IPS-18c (cell line): ENCODE data around the gene FYN.
"Not testable (repeated sequence)": the region's sequence is repeated elsewhere in the genome, so short reads cannot be mapped to it uniquely, and the experiment has no call there.

ENCODE experiments used
- H3K4me3 ChIP-seq: 2 replicates; pipeline ENCODE4 v1.7.0; 2013; ENCODE audit warnings: low read depth, mild to moderate bottlenecking, low read length, moderate library complexity; ENCODE audit not compliant: insufficient read depth
- H3K9me3 ChIP-seq: one replicate; pipeline ENCODE4 v1.6.1; 2013; ENCODE audit warnings: mild to moderate bottlenecking, low read length, moderate library complexity; ENCODE audit not compliant: control insufficient read depth, insufficient read depth

Gene FYN

DNA sequence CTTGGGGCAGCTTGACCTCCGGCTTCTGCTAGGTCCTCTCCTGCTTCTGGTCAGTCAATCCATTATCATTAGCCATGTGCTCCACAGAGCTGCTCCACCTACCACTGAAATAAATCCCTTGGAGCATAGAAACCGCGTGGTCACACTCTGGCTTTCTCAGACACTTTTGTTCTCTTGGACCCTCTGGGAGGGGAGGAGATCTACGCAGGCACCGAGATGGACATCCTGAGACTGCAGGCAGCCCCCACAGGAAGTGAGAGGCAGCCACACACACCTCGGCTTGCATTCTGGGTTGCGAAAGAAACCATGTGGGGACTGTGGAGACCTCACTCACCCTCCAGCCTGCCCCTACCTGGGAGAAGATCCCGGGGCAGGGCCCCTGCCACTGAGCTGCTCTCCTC lies 79.5 kb downstream of the FYN start:
- no peaks in the 10 kb centered on the region for H3K9me3 ChIP-seq
- H3K4me3 ChIP-seq, result no peak overlapping the region

DNA sequence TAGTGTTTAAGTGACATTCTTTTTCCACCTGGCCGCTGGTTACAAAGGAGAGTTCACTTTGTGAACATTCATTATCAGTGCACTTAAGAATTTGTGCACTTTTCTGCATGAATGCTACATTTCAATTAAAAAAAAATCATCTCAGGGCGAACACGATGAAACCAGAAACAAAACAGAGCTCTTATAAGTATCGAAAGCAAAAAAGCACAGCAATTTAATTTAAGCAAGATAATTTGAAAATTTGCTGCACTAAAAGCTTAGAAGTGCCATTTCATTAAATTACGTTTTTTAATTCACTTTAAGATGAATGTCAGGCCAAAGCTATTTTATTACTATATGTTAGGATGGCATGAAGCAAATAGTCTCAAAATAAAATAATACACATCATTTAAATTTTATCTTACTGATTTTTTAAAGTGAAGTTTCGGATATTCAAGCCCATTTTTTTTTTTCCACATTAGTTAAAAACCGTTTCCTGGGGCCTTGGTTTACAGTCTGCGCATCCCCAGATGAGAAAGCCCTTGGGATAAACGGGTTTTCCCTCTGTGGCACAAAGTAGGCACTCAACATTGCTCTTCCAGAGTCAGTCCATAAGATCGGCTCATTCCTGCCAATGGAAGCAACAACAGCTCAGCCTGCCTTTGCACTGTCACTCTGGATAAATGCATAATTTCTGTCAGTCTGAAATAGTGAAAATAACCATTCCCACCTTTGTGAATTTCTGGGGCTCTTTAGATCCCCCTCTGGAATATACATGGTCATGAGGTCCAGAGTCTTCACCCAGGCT lies 80.1 kb downstream of the FYN start:
- no peak overlapping the region for H3K4me3 ChIP-seq
- no peaks in the 10 kb centered on the region for H3K9me3 ChIP-seq

DNA sequence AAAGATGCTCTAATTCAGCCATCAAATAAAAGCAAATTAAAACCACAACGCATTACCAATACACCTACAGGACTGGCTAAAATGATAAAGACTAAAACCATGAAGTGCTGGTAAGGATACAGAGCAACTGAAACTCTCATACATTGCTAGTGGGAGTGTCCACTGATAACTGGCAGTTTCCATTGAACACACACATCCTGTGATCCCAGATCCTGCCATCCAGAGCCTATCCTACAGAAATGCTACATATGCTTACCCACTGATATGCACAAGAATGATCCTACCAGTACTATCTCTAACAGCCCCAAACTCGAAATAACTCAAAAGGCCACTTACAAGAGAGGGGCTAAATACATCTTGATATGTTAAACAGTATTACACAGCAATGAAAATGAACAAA lies 81.0 kb downstream of the FYN start:
- no peak overlapping the region for H3K4me3 ChIP-seq

DNA sequence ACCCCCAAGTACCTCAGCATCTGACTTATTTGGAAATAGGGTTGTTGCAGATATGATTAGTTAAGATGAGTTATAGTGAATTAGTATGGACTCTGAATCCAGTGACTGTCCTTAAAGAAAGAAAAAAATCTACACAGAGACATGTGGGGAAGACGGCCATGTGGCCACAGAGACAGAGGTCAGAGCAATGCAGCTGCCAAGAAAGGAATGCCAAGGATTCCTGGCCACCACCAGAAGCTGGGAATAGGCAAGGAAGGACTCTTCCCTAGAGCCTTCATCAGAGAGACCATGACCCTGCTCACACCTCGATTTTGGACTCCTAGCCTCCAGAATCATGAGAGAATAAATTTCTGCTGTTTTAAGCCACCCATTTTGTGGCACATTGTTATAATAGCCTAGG lies 81.8 kb downstream of the FYN start:
- no peak overlapping the region for H3K4me3 ChIP-seq
- H3K9me3 ChIP-seq, result no peaks in the 10 kb centered on the region

More for the DNA sequence above, 81.0 kb downstream of the FYN start:
- H3K9me3 ChIP-seq, result no peaks in the 10 kb centered on the region

DNA sequence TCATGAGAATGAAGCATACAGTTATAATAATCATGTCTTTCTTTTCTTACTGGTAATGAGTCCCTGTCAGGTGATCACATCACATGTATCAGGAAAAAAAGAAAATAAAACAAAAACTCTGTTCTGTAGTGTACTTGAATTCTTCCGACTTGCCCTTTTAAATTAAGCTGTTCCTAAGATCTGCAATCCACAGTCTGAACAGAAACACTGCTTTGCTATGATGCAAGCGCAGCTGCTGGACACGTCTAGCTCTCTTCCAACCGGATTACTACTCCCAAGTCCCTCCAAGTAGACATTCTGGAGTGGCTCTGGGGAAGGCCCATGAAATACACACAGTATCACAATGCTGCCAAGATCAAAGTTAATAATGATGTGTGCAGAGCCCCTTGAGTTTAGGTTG lies 83.7 kb downstream of the FYN start:
- H3K4me3 ChIP-seq, result no peak overlapping the region
- H3K9me3 ChIP-seq, result no peaks in the 10 kb centered on the region

DNA sequence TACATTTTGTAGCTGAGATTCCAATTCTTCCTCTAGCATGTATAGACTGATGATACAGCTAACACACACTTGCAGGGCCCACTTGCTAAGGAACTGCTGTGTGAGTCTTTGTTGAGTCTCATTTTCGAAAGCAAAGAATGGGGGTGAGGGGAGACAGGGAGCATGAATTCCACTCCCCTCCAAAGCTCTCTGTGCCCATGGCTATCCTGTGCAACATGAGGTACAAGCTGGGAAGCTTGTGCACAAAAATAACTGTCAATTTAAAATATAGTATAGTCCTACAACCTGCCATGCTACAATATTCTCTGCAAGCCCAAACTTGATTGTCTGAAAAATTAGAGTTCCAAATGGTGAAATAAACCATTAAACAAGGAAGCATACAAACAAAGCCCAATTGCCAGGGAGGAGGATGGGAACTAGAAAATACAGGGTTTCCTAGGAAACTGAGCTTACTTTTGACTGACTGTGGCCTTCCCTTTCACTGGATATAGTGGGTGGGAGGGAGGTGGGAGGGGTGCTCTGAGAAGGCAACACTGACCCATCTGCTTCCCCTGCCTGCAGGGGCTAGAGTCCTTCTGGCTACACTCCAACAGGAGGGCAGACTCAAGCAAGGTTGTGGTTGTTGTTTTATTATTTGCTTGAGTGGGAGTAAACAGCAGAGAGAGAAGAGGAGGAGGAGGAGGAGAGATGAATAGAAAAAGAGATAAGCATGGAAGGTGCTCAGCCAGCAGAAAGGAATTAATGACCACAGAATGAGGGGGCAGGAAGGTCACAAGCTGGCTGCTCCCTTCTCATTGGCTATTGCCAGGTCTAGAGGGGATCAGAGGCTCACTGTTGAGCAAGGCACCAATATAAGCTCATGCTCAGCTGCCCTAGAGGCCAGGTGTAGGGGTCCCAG lies 84.6 kb downstream of the FYN start:
- no peaks in the 10 kb centered on the region for H3K9me3 ChIP-seq
- H3K4me3 ChIP-seq, result peak overlapping the region; percentile 6; the same call in 1 of the 2 replicates

DNA sequence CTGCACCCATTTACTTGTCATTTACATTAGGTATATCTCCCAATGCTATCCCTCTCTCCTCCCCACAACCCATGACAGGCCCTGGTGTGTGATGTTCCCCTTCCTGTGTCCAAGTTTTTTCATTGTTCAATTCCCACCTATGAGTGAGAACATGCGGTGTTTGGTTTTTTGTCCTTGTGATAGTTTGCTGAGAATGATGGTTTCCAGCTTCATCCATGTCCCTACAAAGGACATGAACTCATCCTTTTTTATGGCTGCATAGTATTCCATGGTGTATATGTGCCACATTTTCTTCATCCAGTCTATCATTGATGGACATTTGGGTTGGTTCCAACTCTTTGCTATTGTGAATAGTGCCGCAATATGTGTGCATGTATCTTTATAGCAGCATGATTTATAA lies 87.1 kb downstream of the FYN start:
- H3K9me3 ChIP-seq, H3K4me3 ChIP-seq: not testable (repeated sequence)

DNA sequence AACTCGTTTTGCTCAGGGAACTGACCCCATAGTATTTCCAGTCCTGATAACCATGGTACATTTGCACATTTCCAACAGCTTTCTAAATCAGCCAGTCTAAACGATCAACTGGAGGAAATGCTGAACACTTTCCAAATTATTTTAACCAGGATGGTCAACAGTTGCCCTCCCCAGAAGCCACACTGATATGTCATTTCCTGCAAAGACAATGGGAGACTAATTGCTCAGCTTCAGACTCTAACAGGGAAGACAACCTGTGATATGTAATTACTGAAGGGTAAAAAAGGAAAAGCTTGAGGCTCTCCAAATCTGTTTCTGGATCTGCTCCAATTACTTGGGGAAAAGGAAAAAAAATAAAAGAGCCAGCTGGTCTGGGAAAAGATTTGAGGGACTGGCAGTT lies 88.8 kb downstream of the FYN start:
- no peak overlapping the region for H3K4me3 ChIP-seq

DNA sequence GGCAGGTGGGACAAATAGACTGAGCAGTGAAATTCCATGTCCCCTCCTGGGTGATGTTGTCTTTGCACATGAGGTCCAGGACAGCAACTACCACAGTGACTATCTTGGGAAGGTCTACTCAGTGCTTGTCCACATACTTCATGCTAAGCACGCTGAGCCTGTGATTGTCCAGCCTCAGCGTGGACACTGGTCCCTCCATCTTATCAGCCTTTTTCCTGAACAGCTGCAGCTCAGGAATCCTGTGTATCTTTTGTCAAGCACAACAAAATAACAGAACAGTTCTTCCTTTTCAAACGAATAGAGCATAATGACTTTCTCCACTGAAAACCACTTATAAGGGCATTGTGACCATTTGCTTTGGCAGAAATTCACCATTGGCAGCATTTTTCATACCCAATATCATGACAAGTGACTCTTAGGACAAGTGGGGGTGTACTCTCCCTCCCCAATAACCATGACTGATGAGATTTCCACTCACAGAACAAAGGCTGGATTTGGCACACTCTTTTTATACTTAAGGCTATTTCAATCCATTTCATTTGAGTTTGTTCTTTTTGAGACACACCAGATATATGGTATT lies 90.3 kb downstream of the FYN start:
- no peaks in the 10 kb centered on the region for H3K9me3 ChIP-seq
- H3K4me3 ChIP-seq, result no peak overlapping the region

More for the DNA sequence above, 88.8 kb downstream of the FYN start:
- H3K9me3 ChIP-seq, result no peaks in the 10 kb centered on the region

DNA sequence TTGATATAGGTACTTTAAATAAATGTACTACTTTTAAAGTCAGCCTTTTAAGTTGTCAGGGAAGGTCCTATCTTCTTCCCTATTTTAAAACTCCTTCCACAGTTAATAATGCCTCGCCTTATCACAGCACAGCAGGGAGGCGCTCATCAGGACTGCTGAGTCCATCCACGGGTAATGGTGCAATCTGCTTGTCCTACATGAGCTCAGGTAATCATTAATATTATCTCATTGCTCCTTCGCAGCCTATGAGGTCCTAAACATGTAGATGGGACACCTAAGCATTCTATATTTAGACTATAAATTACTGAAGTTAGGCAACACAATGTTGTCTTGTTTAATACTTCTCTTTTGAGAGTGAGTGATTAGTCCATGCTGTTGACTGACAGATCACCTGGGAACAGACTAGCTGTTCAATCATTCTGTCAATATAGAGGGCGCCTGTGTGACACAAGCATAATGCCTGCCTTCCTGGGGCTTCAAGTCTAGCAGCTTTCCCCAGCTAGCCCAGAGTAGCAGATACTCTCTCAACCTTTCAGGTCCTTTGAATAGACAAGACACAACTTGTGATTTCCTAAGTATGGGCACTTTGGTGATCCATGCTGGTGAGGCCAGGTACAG lies 91.0 kb downstream of the FYN start:
- Histone ChIP-seq H3K4me3 (no peak overlapping the region), H3K9me3 (no peaks in the 10 kb centered on the region)

DNA sequence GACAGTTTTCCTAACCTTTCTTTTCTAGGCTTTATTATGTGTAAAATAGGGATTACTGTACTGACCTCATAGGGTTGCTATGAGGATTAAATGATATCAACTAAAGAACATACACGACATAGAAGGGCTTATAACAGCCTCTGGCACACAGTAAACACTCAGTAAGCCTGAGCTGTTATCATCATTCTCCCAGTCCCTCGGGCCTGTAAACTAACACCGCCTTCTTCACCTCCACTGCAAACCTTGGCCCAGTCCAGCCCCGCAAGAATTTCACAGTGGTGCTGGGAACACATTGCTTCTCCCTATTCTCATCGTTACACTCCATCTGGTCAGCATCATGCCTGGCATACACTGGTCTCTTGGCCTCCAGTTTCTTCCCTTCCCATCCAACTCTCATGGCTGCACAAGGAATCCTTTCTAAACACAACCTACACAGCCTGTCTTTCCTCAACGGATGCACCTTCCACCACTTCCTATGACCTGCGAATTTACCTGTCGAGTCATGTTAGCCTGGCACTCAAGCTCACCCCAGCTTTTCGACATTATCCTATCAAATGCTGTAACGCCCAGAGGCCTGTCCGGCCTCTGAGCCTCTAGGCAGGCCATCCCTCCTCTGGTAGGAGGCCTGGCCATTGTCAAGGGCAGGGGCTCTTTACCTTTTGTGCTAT lies 92.1 kb downstream of the FYN start:
- H3K9me3 ChIP-seq, result no peaks in the 10 kb centered on the region
- no peak overlapping the region for H3K4me3 ChIP-seq

DNA sequence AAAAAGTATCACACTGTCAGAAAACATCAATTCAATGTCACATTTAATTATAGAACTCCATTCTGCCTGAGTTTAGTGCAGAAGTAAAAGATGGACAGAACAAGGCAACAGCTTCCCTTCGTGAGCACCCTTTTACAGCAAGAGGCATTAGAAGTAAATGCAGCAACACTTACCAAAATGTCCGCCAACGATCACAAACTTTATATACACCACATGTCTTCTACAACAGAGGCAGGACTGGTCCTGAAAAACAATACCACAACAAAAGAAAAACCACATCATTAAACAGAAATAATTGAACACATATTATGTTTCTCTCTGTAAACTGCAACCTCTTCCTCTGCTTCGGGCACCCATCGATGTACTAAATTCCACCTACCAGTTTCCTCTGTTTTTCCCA lies 92.9 kb downstream of the FYN start:
- Histone ChIP-seq H3K4me3 (no peak overlapping the region), H3K9me3 (no peaks in the 10 kb centered on the region)

DNA sequence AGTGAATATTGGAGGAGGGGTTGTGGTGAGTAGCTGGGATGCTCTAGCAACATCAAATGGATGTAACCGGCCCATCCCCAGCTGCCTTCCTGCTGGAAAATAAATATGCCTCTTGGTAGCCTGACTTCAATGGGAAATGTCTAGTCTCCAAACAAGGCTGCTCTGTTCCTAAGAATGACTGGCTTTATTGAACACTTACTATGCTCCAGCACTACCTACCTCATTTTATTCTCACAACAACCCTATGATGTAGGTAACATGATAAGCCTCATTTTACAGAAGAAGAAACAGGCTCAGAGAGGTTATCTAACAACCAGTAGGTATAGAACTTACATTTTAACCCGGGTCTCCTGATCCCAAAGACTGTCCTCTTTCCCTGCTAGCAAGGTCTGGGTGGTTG lies 93.6 kb downstream of the FYN start:
- Histone ChIP-seq H3K9me3 (no peaks in the 10 kb centered on the region), H3K4me3 (no peak overlapping the region)

DNA sequence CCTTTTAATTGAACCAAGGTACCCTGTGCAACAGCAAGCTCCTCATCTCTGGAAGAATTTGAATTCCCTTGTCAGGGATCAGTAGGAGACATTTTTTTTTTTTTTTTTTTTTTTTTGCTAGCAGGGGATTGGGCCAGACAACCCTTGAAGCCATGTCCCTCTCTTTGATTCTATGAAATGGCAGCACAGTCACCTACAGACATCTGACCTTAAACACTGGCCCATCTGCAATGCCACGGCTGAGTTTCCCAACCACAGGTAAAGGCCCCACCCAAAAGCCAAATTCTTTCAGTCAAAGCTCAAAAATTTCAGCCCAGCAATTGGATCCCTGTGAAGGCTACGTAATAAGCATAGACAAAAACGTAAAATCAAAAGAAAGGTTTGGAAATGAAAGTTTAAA lies 94.2 kb downstream of the FYN start:
- Histone ChIP-seq H3K4me3 (no peak overlapping the region), H3K9me3 (no peaks in the 10 kb centered on the region)

DNA sequence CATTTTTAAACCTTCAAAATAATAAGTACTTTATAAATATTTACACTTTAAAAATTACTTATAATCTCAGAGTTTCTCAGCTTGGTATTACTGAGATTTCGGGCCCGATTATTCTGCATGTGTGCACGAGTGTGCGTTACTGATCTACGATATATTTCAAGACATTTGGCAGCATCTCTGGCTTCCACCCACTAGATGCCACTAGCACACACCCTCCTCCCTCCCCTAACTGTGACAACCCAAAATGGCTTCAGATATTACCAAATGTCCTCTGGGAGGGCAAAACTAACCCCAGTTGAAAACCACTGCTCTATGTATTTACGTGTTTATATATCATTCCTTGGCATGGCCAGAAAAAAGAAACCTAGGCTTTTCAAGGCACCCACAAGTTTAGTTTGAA lies 95.9 kb downstream of the FYN start:
- no peak overlapping the region for H3K4me3 ChIP-seq
- no peaks in the 10 kb centered on the region for H3K9me3 ChIP-seq

DNA sequence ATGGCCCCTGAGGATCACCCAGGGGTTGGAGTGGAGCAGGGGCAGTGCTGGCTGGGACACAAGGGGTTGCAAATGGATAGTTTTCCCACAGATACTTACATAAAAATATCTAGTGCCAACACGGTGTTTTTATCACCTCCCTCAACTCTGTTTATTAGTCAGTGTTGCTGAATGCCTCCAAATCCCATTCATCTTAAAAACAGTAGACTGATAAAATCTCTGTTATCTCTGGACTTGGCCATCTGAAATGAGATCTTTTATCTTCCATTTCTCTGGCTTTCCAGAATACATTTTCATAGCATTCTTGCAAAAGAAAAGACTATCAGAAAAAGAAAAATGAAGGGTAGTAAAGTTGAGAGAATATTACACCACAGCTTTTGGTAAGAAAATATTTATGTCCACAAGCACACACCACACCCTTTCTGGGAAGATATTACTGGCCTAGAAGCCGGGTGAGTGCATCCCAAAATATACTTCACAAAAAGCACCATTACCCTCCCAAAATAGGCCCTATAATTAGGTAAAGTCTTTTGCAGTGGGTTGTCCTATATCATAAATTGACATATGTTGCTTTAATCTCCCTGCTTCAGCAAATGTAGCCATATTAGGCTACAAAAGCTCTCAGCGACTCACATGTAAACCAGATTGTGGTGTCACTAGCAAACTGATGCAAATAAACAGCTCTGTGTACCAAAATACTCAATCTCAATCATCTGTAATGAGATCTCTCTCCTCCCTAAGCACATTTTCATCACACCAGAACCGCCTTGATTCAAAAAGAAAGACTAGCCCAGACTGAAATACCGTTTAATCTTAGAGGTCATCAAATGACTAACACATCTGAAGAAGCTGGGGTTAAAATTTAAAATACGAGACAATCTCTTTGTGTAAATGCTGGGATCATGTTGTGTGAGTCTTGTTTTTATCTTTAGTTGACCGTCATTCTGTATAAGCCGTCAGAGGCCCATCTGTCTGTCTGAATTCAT lies 96.7 kb downstream of the FYN start:
- no peak overlapping the region for H3K4me3 ChIP-seq
- H3K9me3 ChIP-seq, result no peaks in the 10 kb centered on the region
